Islet precursor cell (in vitro differentiated cells): Measurements from ENCODE around the gene LINC00237.

ENCODE experiments used
- DNase-seq: peaks from one replicate; pipeline ENCODE4 v3.0.0-alpha.2; 2018

The LINC00237 gene

DNA sequence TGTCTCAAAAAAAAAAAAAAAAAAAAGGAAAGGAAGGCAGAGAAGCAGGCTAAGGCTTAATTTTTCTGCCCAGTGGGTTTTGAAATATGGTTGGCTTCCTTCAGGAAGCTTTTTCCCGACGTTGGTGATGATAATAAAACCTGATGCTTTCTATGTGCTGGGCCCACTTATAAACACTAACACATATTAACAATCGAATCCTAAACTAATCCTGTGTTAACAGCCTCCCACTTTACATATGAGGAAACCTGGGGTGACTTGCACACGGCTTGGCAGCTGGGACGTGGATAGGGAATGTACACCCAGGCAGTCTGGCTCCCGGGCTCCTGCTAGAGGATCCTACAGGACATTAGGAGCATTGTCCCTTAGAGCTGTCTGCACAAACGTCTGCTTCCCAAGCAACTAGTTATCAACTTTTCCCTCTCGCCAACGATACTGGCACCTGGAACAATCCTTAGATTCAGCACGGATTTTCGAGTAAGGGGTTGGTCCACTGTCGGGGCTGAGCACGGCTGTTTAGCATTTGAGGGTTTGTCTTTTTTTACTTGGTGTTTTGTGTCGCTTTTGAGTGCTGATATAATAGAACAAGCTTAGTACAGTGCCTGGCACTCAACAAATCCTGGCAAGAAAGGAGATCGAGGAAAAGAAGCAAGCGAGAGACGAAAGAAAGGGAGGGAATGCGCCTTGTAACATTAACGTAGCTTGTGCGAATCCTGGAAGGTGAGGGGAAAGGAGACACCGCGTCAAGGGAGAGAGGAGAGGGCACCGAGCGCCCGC is 19.1 kb upstream of the LINC00237 start:
- DNase-seq, result peak; percentile 76

GRCh38 chr20:21124190-21124589 is 18.0 kb upstream of the LINC00237 start:
- DNase-seq, result no peak

GRCh38 chr20:21118782-21119181 is 12.6 kb upstream of the LINC00237 start:
- no peak for DNase-seq

DNA sequence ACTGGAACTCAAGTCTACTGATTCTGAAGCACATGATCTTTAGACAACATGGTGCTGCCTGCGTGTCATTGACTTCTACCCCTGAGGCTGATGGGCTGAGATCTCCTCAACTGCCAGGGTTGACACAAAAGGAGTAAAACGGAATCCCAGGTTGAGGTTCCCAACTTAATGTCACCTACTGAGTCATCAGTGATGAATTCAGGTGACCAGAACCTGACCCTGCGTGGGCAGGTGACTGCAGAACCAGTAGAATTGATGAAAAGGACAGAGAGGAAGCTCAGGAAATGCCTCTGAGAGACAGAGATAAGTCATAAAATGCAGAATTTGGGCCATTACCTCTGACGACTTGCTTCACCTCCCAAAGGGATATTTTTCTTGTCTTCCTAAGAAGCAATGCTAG is 12.0 kb upstream of the LINC00237 start:
- no peak for DNase-seq

DNA sequence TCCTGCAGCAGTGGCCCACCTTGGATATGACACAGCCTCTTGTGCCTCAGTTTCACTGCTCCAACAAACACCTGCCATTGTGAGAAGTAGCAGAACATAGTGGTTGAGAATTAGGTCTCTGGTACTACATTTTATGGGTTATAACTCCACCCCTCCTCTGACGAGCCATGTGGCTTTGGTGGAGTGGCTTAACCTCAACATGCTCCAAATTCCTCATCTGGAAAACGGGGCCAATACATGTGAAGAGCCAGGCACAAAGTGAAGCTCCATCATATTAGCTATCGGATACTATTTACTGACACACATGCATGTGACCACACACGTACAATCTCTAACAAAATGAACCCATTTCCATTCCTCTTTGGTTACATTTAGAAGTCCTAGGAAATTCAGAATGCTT is 11.4 kb upstream of the LINC00237 start:
- no peak for DNase-seq

- no peak for DNase-seq
Observed at GRCh38 chr20:21114584-21114983, 8.4 kb upstream of the LINC00237 start.

DNA sequence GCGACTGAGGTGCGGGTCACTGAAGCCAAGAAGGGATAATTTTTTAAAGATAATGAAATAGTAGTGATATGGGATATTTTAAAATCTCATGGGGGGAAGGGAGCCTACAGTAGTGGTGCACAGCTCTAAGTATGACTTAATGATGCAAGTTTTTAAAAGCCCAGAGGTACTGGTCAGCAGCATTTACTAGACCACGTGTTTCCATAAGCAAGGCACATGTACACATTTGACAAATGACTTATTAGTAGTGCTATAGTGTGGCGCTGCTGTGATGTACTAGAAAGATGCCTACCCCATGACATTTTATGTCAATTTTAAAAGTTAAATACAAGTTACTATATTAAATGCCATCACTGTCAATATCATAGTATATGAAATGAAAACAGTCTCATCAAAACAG is 7.5 kb upstream of the LINC00237 start:
- no peak for DNase-seq

DNA sequence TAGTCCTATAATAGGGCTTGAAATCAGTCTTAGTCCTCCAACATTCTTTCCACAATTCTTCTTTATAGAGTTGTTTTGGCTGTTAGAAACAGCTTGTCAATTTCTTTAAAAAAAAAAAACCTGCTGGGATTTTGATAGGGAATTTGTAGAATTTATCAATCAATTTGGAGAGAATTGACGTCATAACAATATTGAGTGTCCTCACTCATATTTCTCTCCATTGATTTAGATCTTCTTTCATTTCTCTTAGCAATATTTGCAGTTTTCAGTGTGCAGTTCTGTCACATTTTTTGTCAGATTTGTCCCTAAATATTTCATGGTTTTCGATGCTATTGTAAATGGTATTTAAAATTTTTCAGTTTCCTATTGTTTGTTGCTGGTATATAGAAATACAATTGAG is 5.3 kb upstream of the LINC00237 start:
- DNase-seq, result no peak

DNA sequence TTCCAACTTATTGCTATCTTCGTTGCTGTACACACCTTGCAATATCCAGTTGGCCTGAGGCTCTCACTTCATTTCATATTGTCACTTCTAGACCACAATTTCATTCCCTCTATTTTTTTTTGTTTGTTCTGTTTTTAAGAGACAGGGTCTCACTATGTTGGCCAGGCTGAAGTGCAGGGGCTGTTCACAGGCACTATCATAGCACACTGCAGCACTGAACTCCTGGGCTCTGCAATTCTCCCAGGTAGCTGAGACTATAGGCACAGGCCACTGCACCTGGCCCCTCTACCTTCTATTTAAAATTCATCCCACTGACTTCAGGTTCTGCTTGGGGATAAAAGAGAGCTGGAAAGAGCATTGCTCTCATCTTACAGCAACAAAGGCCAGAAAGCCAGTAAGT is 4.7 kb upstream of the LINC00237 start:
- no peak for DNase-seq

DNA sequence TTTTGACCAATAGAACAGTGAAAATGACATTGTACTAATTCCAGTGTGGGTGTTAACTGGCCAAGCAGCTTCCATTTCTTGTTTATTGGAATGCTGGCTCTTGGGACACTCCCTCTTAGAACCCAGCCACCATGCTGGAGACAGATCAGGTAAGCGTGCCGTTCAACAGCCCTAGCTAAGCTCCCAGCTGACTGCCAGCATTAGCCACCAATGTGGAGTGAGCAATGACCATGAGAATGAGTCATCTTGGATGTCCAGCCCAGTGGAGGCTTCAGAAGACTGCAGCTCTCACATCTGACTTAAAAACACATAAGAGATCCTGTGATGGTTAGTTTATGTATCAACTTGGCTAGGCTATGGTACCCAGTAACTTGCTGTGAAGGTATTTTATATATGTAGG is 3.0 kb upstream of the LINC00237 start:
- no peak for DNase-seq

GRCh38 chr20:21105429-21106170 is 558 bp downstream of the LINC00237 start:
- DNase-seq, result no peak

GRCh38 chr20:21104921-21105320 is 1.2 kb downstream of the LINC00237 start:
- no peak for DNase-seq

DNA sequence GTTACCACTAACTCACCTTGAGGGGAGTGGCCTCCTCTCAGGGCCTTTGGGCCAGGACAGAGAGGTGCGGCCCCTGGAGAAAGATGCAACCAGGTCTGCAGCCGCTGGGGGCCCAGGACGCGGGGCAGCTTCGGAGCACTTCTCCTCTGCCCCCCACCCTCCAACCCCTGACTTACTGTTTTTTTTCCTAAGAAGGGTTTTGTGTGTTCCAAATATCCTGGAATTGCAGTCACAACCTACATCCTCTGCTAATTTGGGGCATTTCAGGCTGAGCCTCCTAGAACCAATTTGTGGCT is 1.7 kb downstream of the LINC00237 start:
- DNase-seq, result no peak

GRCh38 chr20:21103582-21104465 is 2.3 kb downstream of the LINC00237 start:
- no peak for DNase-seq

GRCh38 chr20:21102603-21103311 is 3.4 kb downstream of the LINC00237 start:
- DNase-seq, result peak; percentile 77

DNA sequence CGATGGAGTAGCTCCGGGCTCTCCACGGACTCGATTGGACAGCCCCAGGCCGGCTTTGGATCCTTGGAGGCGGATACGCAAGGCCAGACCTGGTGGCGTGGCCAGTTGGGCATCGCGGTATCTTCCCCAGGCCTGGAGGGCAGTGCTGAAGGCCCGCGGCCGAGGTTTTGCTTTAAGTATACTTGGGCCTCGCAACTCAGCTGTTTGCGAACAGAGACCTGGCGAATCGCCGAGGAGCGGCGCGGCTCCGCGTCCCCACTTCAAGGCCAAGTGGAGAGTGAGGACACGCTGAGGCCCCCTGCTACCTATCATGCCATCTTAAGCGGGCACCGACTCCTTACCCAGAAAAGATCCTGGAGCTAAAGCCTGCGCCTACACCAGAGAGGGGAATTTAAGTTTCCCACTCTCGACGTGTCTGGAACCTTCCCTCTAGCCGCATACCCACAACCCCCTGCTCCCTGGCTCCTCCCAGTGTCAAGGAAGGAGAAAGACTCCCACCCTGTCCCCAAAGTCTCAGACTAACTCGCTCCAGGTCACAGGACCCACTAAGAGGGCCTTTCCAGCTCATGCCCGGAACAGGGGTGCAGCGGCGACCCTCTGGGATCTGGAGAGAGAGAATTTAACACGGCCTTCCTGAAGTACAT is 4.1 kb downstream of the LINC00237 start:
- peak; percentile 72 for DNase-seq

GRCh38 chr20:21101453-21101931 is 4.7 kb downstream of the LINC00237 start:
- peak; percentile 77 for DNase-seq

DNA sequence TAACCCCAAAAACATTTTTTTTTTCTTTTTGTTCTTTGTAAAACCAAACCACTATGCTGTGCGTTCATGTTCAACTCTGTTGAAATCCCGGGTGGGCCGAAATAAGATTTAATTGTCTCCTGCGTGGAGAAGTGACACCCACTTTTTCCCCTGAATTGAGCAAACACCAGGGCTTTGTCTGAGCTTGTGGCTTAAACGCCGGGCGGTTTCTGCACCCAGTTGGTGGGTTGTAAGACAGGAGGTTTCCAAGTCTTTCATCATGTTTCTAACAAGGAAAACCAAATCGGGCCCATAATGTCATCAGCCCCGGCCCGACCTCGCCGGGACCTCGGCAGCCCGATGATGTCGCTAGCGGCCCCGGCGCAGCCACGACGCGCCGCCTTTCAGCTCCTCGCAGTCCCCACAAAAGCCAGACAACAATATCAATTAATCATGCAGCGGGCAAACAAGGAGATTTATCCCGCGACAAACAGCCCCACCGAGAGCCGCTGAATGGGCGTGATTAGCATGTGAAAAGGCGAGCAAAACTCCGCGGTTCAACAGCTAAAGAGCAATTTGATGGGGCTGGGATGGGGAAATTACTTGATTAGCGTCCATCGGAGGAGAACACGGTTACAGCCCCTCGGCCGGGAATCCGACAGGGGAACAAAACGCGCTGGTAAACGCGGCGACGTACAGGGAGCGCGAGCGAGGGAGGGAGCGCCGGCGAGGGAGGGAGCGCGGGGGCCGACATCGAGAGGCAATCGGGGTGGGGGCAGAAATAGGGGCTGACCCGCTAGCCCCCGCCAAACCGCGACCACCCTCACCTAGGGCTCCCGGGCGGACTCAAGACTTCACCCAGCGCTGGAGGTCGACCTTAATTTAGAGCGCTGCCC is 5.3 kb downstream of the LINC00237 start:
- DNase-seq, result no peak

- no peak for DNase-seq
Observed at GRCh38 chr20:21099751-21100577, 6.2 kb downstream of the LINC00237 start.

GRCh38 chr20:21096321-21097043 is 9.7 kb downstream of the LINC00237 start:
- peak; percentile 61 for DNase-seq
